Type B pancreatic cell (in vitro differentiated cells): ENCODE measurements around the gene TNFRSF13B. TPM values are rescaled to one million over a fixed set of nuclear protein-coding genes. Genes with fewer than 3 reads are reported as not detected.
"Not testable (repeated sequence)": the region's sequence is repeated elsewhere in the genome, so short reads cannot be mapped to it uniquely, and the experiment has no call there.

ENCODE experiments used
- DNase-seq: peaks from one replicate; pipeline ENCODE4 v3.0.0; 2021; ENCODE audit warnings: mixed read lengths; ENCODE audit not compliant: unreplicated experiment; ENCODE audit errors: extremely low spot score
- H3K27ac Mint-ChIP-seq: 2 replicates; pipeline ENCODE4 v1.8.0; 2021; ENCODE audit warnings: mild to moderate bottlenecking, mixed read lengths
- H3K27me3 Mint-ChIP-seq: 2 replicates; pipeline ENCODE4 v1.8.0; 2021; ENCODE audit warnings: mixed read lengths
- H3K36me3 Mint-ChIP-seq: 2 replicates; pipeline ENCODE4 v1.8.0; 2021; ENCODE audit warnings: mixed read lengths
- H3K4me1 Mint-ChIP-seq: one replicate; pipeline ENCODE4 v1.8.0; 2021; ENCODE audit warnings: mixed read lengths; ENCODE audit not compliant: unreplicated experiment
- H3K4me3 Mint-ChIP-seq: 2 replicates; pipeline ENCODE4 v1.8.0; 2021; ENCODE audit warnings: mild to moderate bottlenecking, mixed read lengths
- H3K9me3 Mint-ChIP-seq: 2 replicates; pipeline ENCODE4 v1.8.0; 2021; ENCODE audit warnings: mixed read lengths
- total RNA-seq: library from RNA; stranded (reverse); gene quantifications from 2 replicates; pipeline ENCODE4 v1.2.1, GENCODE V29; 2021; ENCODE audit warnings: low replicate concordance
- TF ChIP-seq, protein P1 (sequence below): fragments of 200-600 bp; sonication (generic); conservative IDR thresholded peaks from 2 replicates; pipeline ENCODE4 v1.5.0; 2021; ENCODE audit warnings: antibody characterized with exemption, mild to moderate bottlenecking

The TNFRSF13B gene
- total RNA-seq, 1 donor from 2014 or later, result not detected

DNA sequence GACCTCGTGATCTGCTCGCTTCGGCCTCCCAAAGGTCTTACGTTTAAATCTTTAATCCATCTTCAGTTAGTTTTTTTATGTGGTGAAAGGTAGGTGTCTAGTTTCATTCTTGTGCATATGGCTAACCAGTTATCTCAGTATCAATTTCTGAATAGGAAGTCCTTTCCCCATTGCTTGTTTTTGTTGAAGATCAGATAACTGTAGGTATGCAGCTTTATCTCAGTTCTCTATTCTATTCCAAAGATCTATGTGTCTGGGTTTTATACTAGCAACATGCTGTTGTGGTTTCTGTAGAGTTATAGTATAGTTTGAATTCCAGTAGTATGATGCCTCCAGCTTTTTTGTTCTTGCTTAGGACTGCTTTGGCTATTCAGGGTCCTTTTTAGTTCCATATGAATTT is 65.2 kb downstream of the TNFRSF13B start:
- Mint-ChIP-seq H3K27ac (no peak overlapping the region), H3K27me3 (peaks cover 23% of the 10 kb centered on the region), H3K9me3 (no peaks in the 10 kb centered on the region), H3K4me3 (no peak overlapping the region), H3K36me3 (no peaks in the 10 kb centered on the region), H3K4me1 (no peaks in the 10 kb centered on the region)
- TF ChIP-seq, protein P1, sequence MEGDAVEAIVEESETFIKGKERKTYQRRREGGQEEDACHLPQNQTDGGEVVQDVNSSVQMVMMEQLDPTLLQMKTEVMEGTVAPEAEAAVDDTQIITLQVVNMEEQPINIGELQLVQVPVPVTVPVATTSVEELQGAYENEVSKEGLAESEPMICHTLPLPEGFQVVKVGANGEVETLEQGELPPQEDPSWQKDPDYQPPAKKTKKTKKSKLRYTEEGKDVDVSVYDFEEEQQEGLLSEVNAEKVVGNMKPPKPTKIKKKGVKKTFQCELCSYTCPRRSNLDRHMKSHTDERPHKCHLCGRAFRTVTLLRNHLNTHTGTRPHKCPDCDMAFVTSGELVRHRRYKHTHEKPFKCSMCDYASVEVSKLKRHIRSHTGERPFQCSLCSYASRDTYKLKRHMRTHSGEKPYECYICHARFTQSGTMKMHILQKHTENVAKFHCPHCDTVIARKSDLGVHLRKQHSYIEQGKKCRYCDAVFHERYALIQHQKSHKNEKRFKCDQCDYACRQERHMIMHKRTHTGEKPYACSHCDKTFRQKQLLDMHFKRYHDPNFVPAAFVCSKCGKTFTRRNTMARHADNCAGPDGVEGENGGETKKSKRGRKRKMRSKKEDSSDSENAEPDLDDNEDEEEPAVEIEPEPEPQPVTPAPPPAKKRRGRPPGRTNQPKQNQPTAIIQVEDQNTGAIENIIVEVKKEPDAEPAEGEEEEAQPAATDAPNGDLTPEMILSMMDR, result no peak
- no peak for DNase-seq

DNA sequence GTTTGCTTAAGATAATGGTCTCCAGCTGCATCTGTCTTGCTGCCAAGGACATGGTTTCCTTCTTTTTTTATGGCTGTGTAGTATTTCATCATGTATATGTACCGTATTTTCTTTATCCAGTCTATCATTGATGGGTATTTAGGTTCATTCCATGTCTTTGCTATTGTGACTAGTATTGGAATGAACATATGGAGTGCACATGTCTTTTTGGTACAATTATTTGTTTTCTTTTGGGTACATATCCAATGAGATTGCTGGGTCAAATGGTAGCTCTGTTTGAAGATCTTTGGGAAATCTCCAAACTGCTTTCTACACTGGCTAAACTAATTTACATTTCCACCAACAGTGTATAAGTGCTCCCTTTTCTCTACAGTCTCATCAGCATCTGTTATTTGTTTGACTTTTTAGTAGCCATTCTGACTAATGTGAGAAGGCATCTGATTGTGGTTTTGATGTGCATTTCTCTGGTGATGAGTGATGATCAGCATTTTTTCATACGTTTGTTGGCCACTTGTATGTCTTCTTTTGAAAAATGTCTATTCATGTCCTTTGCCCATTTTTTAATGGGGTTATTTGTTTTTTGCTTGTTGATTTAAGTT is 66.2 kb downstream of the TNFRSF13B start:
- Mint-ChIP-seq H3K4me1 (no peaks in the 10 kb centered on the region), H3K27me3 (peaks cover 32% of the 10 kb centered on the region), H3K4me3 (no peak overlapping the region), H3K27ac (no peak overlapping the region), H3K36me3 (no peaks in the 10 kb centered on the region), H3K9me3 (no peaks in the 10 kb centered on the region)
- no peak for DNase-seq
- TF ChIP-seq, protein P1, result no peak

DNA sequence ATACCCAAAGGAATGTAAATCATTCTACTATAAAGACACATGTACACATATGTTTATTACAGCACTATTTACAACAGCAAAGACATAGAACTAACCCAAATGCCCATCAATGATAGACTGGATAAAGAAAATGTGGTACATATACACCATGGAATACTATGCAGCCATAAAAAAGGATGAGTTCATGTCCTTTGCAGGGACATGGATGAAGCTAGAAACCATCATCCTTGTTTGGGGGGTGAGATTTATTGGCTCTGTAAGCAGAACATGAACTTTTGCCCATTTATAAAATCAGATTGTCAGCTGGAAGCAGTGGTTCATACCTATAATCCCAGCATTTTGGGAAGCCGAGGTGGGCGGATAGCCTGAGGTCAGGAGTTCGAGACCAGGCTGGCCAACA is 68.8 kb downstream of the TNFRSF13B start:
- H3K9me3 Mint-ChIP-seq, H3K4me1 Mint-ChIP-seq, DNase-seq, H3K4me3 Mint-ChIP-seq, H3K27ac Mint-ChIP-seq, H3K36me3 Mint-ChIP-seq: not testable (repeated sequence)
- peaks cover 35% of the 10 kb centered on the region for H3K27me3 Mint-ChIP-seq

DNA sequence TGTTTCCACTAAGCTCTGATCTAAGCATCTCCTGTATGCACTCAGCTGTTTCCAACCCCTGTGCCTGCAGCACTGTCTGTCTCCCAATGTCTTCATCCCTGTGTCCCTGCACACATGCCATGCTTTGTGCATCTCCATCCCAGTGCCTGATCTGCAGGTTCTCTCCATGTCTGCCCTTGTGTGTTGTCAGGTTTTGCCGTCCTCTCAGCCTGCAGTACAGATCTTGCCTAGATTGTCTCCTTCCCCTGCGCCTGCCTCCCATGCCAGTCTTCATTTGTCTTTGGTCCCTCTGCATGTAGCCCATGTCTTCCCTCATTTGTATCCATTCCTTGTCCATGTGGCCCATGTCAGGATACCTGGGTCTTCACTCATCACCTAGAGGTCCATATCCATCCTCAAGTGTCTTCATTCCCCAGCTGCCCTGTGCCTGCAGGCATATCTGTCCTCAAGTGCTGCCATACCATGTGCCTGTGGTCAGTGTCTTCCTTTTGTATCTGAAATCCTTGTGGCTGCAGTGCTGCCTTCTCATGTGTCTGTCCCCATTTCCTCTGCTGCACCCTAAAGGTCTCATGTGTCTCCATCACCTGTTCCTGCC is 71.5 kb downstream of the TNFRSF13B start:
- Mint-ChIP-seq H3K4me3 (no peak overlapping the region), H3K36me3 (no peaks in the 10 kb centered on the region), H3K4me1 (no peaks in the 10 kb centered on the region), H3K27me3 (peaks cover 33% of the 10 kb centered on the region), H3K9me3 (no peaks in the 10 kb centered on the region), H3K27ac (no peak overlapping the region)
- TF ChIP-seq, protein P1, result no peak
- DNase-seq, result no peak

DNA sequence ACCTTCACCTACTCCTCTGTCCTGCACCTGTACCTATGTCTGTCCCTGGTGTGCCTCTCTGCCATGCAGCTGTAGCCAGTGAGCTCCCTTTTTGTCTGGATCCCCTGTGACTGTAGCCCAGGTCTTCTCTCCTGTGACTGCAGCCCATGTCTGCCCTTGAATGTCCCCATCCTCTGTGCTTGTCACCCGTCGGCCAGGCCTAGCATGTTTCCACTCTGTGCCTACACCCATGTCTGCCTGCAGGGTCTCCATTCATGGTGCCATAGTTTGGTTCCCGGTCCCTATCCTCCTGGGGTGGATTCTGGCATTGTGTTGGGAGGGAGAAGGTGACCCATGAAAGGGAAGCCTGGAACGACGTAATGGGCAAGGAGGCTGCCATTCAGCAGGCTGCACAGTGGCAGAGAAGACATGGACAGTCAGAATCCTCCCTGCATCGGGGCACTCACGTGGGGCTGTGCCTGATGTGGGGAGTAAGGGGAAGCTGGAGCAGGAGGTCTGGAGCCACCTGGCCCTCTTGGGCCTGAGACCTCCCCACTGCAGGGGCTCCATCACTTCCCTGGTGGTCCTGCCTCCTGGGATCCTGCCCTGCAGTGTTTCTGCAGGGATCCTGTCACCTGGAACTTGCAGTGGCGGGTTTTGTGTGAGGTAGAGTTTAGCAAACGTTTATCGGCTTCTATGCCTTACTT is 74.6 kb downstream of the TNFRSF13B start:
- not testable (repeated sequence) for H3K4me1 Mint-ChIP-seq, H3K4me3 Mint-ChIP-seq, DNase-seq, H3K36me3 Mint-ChIP-seq, H3K9me3 Mint-ChIP-seq, H3K27ac Mint-ChIP-seq
- H3K27me3 Mint-ChIP-seq, result peaks cover 26% of the 10 kb centered on the region

DNA sequence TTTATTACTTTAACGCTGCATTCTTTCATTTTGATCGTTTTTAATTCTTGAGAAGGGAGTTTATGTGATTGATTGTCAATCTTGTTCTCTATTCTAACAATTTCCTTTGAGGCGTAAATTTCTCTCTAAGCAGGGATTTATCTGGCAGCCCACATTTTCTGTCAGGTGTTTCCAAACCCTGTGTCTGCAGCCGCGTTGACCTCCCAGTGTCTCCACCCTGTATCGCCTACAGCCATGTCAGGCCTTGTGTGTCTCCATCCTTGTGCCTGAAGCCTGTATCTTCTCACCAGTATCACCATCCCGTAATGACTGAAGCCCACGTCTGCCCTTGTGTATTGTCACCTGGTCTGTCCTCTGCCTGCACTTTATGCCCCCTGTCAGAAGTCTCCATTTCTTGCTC is 75.7 kb downstream of the TNFRSF13B start:
- not testable (repeated sequence) for H3K9me3 Mint-ChIP-seq, DNase-seq, H3K27ac Mint-ChIP-seq, H3K36me3 Mint-ChIP-seq, H3K4me1 Mint-ChIP-seq, H3K4me3 Mint-ChIP-seq
- peaks cover 17% of the 10 kb centered on the region for H3K27me3 Mint-ChIP-seq

DNA sequence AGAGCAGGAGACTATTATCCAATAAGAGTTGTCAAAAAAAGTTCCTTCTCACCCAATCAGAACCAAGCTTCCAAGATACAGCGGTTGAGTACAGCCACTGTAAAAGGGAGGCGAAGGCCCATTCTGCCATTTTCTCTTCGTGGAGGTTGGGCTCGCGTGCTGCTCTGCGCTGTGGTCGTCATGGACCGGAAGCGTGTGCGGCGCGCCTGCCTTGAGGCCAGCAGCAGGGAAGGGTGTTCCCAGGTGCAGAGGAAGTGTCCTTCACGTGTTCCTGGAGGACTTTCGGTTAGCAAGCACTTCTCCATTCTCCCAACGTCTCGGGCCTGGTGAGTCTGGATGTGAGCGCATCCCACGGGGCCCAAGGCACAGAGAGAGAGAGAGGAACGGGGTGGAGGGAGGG is 78.4 kb downstream of the TNFRSF13B start:
- H3K36me3 Mint-ChIP-seq, H3K4me3 Mint-ChIP-seq, H3K27me3 Mint-ChIP-seq, H3K27ac Mint-ChIP-seq, H3K4me1 Mint-ChIP-seq, DNase-seq, H3K9me3 Mint-ChIP-seq: not testable (repeated sequence)

DNA sequence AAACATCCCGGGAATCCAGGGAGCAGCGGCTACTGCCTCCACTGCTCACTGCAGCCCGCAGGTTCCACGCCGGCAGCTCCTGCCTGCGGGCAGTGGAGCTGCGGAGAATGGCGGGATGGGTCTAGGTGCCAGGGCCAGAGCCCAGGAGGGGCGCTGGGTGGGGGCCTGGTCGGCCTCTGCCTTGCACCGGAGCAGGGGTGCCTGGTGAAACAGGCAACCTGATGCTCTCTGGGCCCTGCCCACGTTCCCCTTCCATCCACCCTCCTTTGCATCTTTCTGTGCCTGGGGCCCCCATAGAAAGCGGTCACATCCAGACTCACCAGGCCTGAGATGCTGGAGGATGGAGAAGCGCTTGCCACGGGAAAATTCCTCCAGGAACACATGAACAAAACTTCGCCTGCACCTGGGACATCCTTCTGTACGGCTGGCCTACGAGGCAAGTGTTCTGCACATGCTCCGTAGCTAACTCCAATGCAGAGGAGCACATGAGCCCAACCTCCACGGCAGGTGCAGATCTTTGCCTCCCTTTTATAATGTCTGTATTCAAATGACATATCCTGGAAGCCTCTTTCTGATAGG is 79.0 kb downstream of the TNFRSF13B start:
- not testable (repeated sequence) for H3K27me3 Mint-ChIP-seq, H3K27ac Mint-ChIP-seq, H3K4me1 Mint-ChIP-seq, H3K9me3 Mint-ChIP-seq, DNase-seq, H3K36me3 Mint-ChIP-seq, H3K4me3 Mint-ChIP-seq
